Measurements from ENCODE around the gene CNPY3.
A peak's percentile ranks its signal among the peaks of the same experiment; 100 is the strongest.

DNA sequence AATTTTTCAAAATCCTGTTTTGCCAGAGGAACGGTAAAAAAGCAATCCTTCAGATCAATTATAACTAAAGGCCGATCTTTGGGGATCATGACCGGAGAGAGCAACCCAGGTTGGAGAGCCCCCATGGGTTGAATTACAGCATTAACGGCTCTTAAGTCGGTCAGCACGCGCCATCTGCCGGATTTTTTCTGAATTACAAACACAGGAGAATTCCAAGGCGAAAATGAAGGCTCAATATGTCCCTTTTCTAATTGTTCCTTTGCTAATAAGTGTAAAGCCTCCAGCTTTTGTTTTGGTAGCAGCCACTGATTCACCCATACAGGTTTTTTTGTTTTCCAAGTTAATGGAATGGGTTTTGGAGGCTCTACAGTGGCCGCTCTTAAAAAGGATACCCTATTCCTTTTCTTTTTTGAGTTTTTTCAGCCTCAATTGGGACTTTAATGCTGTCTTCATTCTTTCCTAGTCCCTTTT, 30.4 kb upstream of the CNPY3 start:
- TF ChIP-seq, protein P1, sequence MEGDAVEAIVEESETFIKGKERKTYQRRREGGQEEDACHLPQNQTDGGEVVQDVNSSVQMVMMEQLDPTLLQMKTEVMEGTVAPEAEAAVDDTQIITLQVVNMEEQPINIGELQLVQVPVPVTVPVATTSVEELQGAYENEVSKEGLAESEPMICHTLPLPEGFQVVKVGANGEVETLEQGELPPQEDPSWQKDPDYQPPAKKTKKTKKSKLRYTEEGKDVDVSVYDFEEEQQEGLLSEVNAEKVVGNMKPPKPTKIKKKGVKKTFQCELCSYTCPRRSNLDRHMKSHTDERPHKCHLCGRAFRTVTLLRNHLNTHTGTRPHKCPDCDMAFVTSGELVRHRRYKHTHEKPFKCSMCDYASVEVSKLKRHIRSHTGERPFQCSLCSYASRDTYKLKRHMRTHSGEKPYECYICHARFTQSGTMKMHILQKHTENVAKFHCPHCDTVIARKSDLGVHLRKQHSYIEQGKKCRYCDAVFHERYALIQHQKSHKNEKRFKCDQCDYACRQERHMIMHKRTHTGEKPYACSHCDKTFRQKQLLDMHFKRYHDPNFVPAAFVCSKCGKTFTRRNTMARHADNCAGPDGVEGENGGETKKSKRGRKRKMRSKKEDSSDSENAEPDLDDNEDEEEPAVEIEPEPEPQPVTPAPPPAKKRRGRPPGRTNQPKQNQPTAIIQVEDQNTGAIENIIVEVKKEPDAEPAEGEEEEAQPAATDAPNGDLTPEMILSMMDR (optimal IDR thresholded peaks at IDR 0.05 in 1 of 3, IDR thresholded peaks at IDR 0.05 in 1 of 3, conservative IDR thresholded peaks at IDR 0.05 in 1 of 3; ENCODE audit: extremely low read depth in 1 of 3, insufficient read depth in 2 of 3, low read length in 3 of 3): peak; percentile 45 to 59 (median 55)
- no peak for TF ChIP-seq EZH2 (IDR thresholded peaks at IDR 0.05; ENCODE audit: low read length)

Measured in keratinocyte (primary cell).